ENCODE data around the gene GATM.
A peak's percentile ranks its signal among the peaks of the same experiment; 100 is the strongest.

GATM gene

DNA sequence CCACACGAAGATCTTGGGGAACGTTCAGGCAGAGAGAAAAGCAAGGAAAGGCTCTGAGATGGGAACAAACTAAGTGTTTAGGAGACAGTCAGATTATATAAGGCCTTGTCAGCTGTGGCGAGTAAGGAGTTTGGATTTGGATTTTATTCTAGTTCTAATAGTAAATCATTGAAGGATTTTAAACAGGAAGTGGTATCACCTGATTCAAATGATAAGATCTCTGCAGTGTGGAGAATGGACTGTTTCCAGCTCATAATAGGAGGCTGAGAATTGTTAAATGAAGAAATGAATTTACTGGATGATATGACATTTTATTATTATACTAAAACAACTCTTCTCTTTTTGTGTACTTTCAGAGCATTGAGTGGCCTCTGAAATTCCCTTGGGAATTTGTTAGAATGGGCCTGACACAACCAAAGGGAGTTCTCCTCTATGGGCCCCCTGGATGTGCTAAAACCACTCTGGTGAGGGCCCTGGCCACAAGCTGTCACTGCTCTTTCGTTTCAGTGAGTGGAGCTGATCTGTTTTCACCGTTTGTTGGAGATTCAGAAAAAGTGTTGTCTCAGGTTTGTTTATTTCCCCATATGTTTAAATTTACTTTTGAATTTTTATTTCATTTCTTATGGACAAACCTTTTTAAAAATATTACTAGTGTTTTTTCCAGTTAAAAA lies 36.0 kb upstream of the GATM start:
- Histone ChIP-seq H3K36me3 (ENCODE audit: control insufficient read depth, insufficient read depth, low read length) (peaks cover 5% of the 10 kb centered on the region), H3K9ac (ENCODE audit: low read length) (no peak overlapping the region), H3K4me1 (ENCODE audit: control insufficient read depth, low read depth, low read length) (no peaks in the 10 kb centered on the region), H3K18ac (ENCODE audit: low read length) (no peak overlapping the region), H2BK5ac (ENCODE audit: low read length) (no peak overlapping the region), H3K79me2 (ENCODE audit: control insufficient read depth, insufficient read depth, low read length) (no peaks in the 10 kb centered on the region), H4K5ac (ENCODE audit: low read length) (no peak overlapping the region), H3K79me1 (ENCODE audit: low read length) (no peaks in the 10 kb centered on the region), H4K8ac (ENCODE audit: low read depth, low read length) (no peak overlapping the region), H3K4me3 (ENCODE audit: low read length) (no peak overlapping the region), H3K27ac (ENCODE audit: low read depth, low read length) (no peak overlapping the region), H3K23ac (ENCODE audit: low read length) (no peak overlapping the region), H2BK15ac (replicated peaks; ENCODE audit: low read depth) (no peak overlapping the region), H3K56ac (ENCODE audit: low read length) (no peak overlapping the region), H3K4ac (ENCODE audit: low read depth, low read length) (no peak overlapping the region), H2AK5ac (ENCODE audit: low read length) (no peak overlapping the region), H2BK120ac (ENCODE audit: low read depth, low read length) (no peak overlapping the region), H3K27me3 (ENCODE audit: insufficient read depth, low read length, poor library complexity) (no peaks in the 10 kb centered on the region), H3K4me2 (ENCODE audit: low read length) (no peak overlapping the region)
- no peak for DNase-seq
- WGBS (ENCODE audit: extremely low coverage, insufficient coverage, low lambda C conversion rate), result no CpG with 5 or more reads among the region's 5 CpGs

DNA sequence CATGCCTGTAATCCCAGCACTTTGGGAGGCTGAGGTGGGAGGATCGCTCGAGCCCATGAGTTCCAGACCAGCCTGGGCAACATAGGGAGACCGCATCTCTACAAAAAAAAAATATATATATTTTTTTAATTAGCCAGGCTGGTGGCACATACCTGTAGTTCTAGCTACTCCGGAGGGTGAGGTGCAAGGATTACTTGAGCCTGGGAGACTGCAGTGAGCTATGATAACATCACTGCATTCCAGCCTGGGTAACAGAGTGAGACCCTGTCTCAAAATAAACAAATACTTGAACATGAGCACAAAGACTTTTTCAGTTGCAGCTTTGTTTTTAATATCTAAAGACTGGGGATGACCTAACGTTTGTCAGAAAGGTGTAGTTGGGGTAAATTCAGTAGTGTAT lies 31.3 kb upstream of the GATM start:
- H3K27me3 ChIP-seq (ENCODE audit: insufficient read depth, low read length, poor library complexity), result no peaks in the 10 kb centered on the region
- no peak overlapping the region for H3K4ac ChIP-seq (ENCODE audit: low read depth, low read length)
- H3K79me1 ChIP-seq (ENCODE audit: low read length), result peaks cover 5% of the 10 kb centered on the region
- H2BK15ac ChIP-seq (replicated peaks; ENCODE audit: low read depth), result no peak overlapping the region
- no peak overlapping the region for H3K4me3 ChIP-seq (ENCODE audit: low read length)
- no peak overlapping the region for H2BK5ac ChIP-seq (ENCODE audit: low read length)
- H3K23ac ChIP-seq (ENCODE audit: low read length), result no peak overlapping the region
- H3K56ac ChIP-seq (ENCODE audit: low read length), result no peak overlapping the region
- H3K36me3 ChIP-seq (ENCODE audit: control insufficient read depth, insufficient read depth, low read length), result peaks cover 5% of the 10 kb centered on the region
- no peak overlapping the region for H2AK5ac ChIP-seq (ENCODE audit: low read length)
- DNase-seq, result no peak
- H3K79me2 ChIP-seq (ENCODE audit: control insufficient read depth, insufficient read depth, low read length), result no peaks in the 10 kb centered on the region
- no peak overlapping the region for H2BK120ac ChIP-seq (ENCODE audit: low read depth, low read length)
- no CpG with 5 or more reads among the region's 5 CpGs for WGBS (ENCODE audit: extremely low coverage, insufficient coverage, low lambda C conversion rate)
- H4K5ac ChIP-seq (ENCODE audit: low read length), result no peak overlapping the region
- H3K4me1 ChIP-seq (ENCODE audit: control insufficient read depth, low read depth, low read length), result no peaks in the 10 kb centered on the region
- H4K8ac ChIP-seq (ENCODE audit: low read depth, low read length), result no peak overlapping the region
- no peak overlapping the region for H3K9ac ChIP-seq (ENCODE audit: low read length)
- H3K27ac ChIP-seq (ENCODE audit: low read depth, low read length), result no peak overlapping the region
- no peak overlapping the region for H3K18ac ChIP-seq (ENCODE audit: low read length)
- no peak overlapping the region for H3K4me2 ChIP-seq (ENCODE audit: low read length)

DNA sequence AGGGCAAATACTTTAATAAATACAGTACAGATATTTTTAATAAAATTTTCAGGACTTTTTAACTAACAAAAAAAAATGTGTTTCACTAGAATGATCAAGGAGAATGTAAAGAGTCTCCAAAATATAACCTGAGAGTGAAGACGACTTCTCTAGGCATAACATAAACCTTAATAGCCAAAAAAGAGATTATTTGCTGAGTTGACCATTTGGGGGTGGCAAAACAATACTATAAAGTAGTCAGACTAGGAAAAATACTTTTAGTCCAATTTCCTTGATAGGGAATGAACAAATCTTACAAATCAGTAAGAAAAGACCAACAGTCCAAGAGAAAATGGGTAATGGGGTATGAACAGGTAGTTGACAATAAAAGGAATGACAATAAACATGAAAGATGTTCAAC lies 29.4 kb upstream of the GATM start:
- H3K79me2 ChIP-seq (ENCODE audit: control insufficient read depth, insufficient read depth, low read length), result peaks cover 18% of the 10 kb centered on the region
- H2AK5ac ChIP-seq (ENCODE audit: low read length), result no peak overlapping the region
- H4K5ac ChIP-seq (ENCODE audit: low read length), result no peak overlapping the region
- WGBS (ENCODE audit: extremely low coverage, insufficient coverage, low lambda C conversion rate), result no CpG with 5 or more reads among the region's 1 CpG
- peaks cover 9% of the 10 kb centered on the region for H3K79me1 ChIP-seq (ENCODE audit: low read length)
- no peak overlapping the region for H3K18ac ChIP-seq (ENCODE audit: low read length)
- H3K36me3 ChIP-seq (ENCODE audit: control insufficient read depth, insufficient read depth, low read length), result peaks cover 3% of the 10 kb centered on the region
- no peak overlapping the region for H2BK120ac ChIP-seq (ENCODE audit: low read depth, low read length)
- H2BK5ac ChIP-seq (ENCODE audit: low read length), result no peak overlapping the region
- H3K23ac ChIP-seq (ENCODE audit: low read length), result no peak overlapping the region
- H4K8ac ChIP-seq (ENCODE audit: low read depth, low read length), result no peak overlapping the region
- H2BK15ac ChIP-seq (replicated peaks; ENCODE audit: low read depth), result no peak overlapping the region
- no peak overlapping the region for H3K4me2 ChIP-seq (ENCODE audit: low read length)
- no peak overlapping the region for H3K4me3 ChIP-seq (ENCODE audit: low read length)
- H3K4me1 ChIP-seq (ENCODE audit: control insufficient read depth, low read depth, low read length), result no peaks in the 10 kb centered on the region
- no peaks in the 10 kb centered on the region for H3K27me3 ChIP-seq (ENCODE audit: insufficient read depth, low read length, poor library complexity)
- no peak overlapping the region for H3K4ac ChIP-seq (ENCODE audit: low read depth, low read length)
- no peak overlapping the region for H3K56ac ChIP-seq (ENCODE audit: low read length)
- DNase-seq, result no peak
- H3K9ac ChIP-seq (ENCODE audit: low read length), result no peak overlapping the region
- H3K27ac ChIP-seq (ENCODE audit: low read depth, low read length), result no peak overlapping the region

DNA sequence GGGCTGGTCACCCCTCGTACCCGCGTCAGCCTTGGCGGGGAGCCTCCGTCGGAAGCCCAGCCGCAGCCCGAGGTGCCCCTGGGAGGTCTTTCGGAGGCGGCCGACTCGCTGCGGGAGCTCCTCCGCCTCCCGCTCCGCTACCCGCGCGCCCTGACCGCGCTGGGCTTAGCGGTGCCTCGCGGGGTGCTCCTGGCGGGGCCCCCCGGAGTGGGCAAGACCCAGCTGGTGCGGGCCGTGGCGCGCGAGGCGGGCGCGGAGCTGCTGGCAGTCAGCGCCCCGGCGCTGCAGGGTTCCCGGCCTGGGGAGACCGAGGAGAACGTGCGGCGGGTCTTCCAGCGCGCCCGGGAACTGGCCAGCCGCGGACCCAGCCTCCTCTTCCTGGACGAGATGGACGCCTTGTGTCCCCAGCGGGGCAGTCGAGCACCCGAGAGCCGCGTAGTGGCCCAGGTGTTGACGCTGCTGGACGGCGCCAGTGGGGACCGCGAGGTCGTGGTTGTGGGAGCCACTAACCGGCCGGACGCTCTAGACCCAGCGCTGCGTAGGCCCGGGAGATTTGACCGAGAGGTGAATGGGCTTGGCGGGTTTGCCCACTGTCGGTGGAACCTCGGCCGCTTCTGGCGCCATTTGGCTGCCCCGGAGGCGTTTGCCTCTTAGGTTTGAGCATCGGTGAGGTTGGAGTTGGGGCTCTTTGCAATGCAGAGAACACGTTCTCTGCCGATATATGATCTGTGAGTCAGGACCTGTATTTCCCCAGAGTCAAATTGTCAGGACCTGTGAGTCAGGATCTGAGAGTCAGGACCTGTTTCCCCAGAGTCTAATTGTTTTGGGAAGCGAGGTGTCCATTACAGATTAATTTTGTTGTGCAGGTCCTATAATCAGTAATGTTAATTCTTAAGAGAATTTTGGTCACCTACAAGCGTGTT lies 24.9 kb upstream of the GATM start:
- Histone ChIP-seq H3K27me3 (ENCODE audit: insufficient read depth, low read length, poor library complexity) (no peaks in the 10 kb centered on the region), H3K36me3 (ENCODE audit: control insufficient read depth, insufficient read depth, low read length) (peaks cover 3% of the 10 kb centered on the region), H2BK15ac (replicated peaks; ENCODE audit: low read depth) (no peak overlapping the region), H2BK120ac (ENCODE audit: low read depth, low read length) (no peak overlapping the region), H3K9ac (ENCODE audit: low read length) (peak overlapping the region; percentile 73), H3K18ac (ENCODE audit: low read length) (peak overlapping the region; percentile 34), H3K4me1 (ENCODE audit: control insufficient read depth, low read depth, low read length) (no peaks in the 10 kb centered on the region), H3K79me1 (ENCODE audit: low read length) (peaks cover 7% of the 10 kb centered on the region), H3K79me2 (ENCODE audit: control insufficient read depth, insufficient read depth, low read length) (peaks cover 19% of the 10 kb centered on the region), H2AK5ac (ENCODE audit: low read length) (no peak overlapping the region), H3K23ac (ENCODE audit: low read length) (peak overlapping the region; percentile 99), H3K27ac (ENCODE audit: low read depth, low read length) (peak overlapping the region; percentile 86), H4K8ac (ENCODE audit: low read depth, low read length) (no peak overlapping the region), H3K4me3 (ENCODE audit: low read length) (peak overlapping the region; percentile 92), H3K4me2 (ENCODE audit: low read length) (peak overlapping the region; percentile 39), H3K56ac (ENCODE audit: low read length) (peak overlapping the region; percentile 96), H3K4ac (ENCODE audit: low read depth, low read length) (peak overlapping the region; percentile 37), H2BK5ac (ENCODE audit: low read length) (no peak overlapping the region), H4K5ac (ENCODE audit: low read length) (no peak overlapping the region)
- no CpG with 5 or more reads among the region's 79 CpGs for WGBS (ENCODE audit: extremely low coverage, insufficient coverage, low lambda C conversion rate)
- DNase-seq, result peak; percentile 38

DNA sequence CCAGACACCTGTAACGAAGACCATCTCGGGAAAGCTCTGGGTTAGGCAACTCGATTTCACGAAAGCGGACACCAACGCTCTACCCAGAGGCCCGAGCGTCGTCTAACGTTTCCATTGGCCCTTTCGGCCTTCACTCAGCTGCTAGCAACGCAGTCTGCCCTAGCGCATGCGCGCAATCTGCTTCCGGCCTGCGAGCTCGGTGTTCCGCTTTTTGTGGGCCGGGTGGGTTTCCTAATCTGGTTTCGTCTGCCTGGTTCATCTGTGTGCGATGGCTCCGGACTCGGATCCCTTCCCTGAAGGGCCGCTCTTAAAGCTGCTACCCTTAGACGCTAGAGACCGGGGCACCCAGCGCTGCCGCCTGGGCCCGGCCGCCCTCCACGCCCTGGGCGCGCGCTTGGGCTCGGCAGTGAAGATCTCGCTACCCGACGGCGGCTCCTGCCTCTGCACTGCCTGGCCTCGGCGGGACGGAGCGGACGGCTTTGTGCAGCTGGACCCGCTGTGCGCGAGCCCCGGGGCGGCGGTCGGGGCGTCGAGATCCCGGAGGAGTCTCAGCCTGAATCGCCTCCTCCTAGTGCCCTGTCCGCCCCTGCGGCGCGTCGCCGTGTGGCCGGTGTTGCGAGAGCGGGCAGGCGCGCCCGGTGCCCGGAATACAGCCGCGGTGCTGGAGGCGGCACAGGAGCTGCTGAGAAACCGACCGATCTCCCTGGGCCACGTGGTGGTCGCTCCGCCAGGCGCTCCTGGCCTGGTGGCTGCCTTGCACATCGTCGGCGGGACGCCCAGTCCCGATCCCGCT lies 24.0 kb upstream of the GATM start:
- Histone ChIP-seq H3K27ac (ENCODE audit: low read depth, low read length) (peak overlapping the region; percentile 86), H3K27me3 (ENCODE audit: insufficient read depth, low read length, poor library complexity) (no peaks in the 10 kb centered on the region), H3K4me3 (ENCODE audit: low read length) (peak overlapping the region; percentile 92), H4K5ac (ENCODE audit: low read length) (no peak overlapping the region), H3K4ac (ENCODE audit: low read depth, low read length) (peak overlapping the region; percentile 37), H3K18ac (ENCODE audit: low read length) (peak overlapping the region; percentile 34), H2BK15ac (replicated peaks; ENCODE audit: low read depth) (no peak overlapping the region), H3K79me2 (ENCODE audit: control insufficient read depth, insufficient read depth, low read length) (peaks cover 19% of the 10 kb centered on the region), H3K4me2 (ENCODE audit: low read length) (peak overlapping the region; percentile 100), H3K36me3 (ENCODE audit: control insufficient read depth, insufficient read depth, low read length) (peaks cover 3% of the 10 kb centered on the region), H3K56ac (ENCODE audit: low read length) (peak overlapping the region; percentile 96), H2AK5ac (ENCODE audit: low read length) (no peak overlapping the region), H3K4me1 (ENCODE audit: control insufficient read depth, low read depth, low read length) (no peaks in the 10 kb centered on the region), H3K23ac (ENCODE audit: low read length) (peak overlapping the region; percentile 99), H2BK5ac (ENCODE audit: low read length) (peak overlapping the region; percentile 17), H3K9ac (ENCODE audit: low read length) (peak overlapping the region; percentile 92), H3K79me1 (ENCODE audit: low read length) (peaks cover 7% of the 10 kb centered on the region), H2BK120ac (ENCODE audit: low read depth, low read length) (no peak overlapping the region), H4K8ac (ENCODE audit: low read depth, low read length) (no peak overlapping the region)
- WGBS (ENCODE audit: extremely low coverage, insufficient coverage, low lambda C conversion rate), result no CpG with 5 or more reads among the region's 84 CpGs
- peak; percentile 99 for DNase-seq

All from mesendoderm (in vitro differentiated cells).